Anterior cingulate cortex (tissue), 58 donors: ENCODE results near the gene TCF20.

Source experiments
- DNase-seq, 58 donors: peaks; one replicate each; lab custom pipeline; 2025; lab: John Stamatoyannopoulos, UW

TCF20 gene

GRCh38 chr22:42268852-42269410 lies 1.5 kb downstream of the TCF20 start:
- DNase-seq = no peak

- DNase-seq = no peak
Observed at GRCh38 chr22:42265321-42265720, 5.1 kb downstream of the TCF20 start.

GRCh38 chr22:42263944-42264343 lies 6.5 kb downstream of the TCF20 start:
- DNase-seq = no peak

- no peak for DNase-seq
Observed at GRCh38 chr22:42262964-42263363, 7.5 kb downstream of the TCF20 start.

GRCh38 chr22:42261296-42261695 lies 9.2 kb downstream of the TCF20 start:
- DNase-seq = no peak

- DNase-seq = no peak
Observed at GRCh38 chr22:42258126-42258525, 12.3 kb downstream of the TCF20 start.

GRCh38 chr22:42257386-42257785 lies 13.1 kb downstream of the TCF20 start:
- DNase-seq = no peak

- no peak for DNase-seq
Observed at GRCh38 chr22:42256930-42257329, 13.5 kb downstream of the TCF20 start.

GRCh38 chr22:42256220-42256619 lies 14.2 kb downstream of the TCF20 start:
- no peak for DNase-seq

- DNase-seq = no peak
Observed at GRCh38 chr22:42249831-42250230, 20.6 kb downstream of the TCF20 start.

GRCh38 chr22:42248995-42249394 lies 21.5 kb downstream of the TCF20 start:
- DNase-seq = no peak

GRCh38 chr22:42247596-42247995 lies 22.9 kb downstream of the TCF20 start:
- no peak for DNase-seq

- no peak for DNase-seq
Observed at GRCh38 chr22:42243802-42244060, 26.7 kb downstream of the TCF20 start.

- no peak for DNase-seq
Observed at GRCh38 chr22:42236848-42237247, 33.6 kb downstream of the TCF20 start.

- DNase-seq = no peak
Observed at GRCh38 chr22:42236268-42236667, 34.2 kb downstream of the TCF20 start.

GRCh38 chr22:42233879-42234278 lies 36.6 kb downstream of the TCF20 start:
- no peak for DNase-seq

- DNase-seq = no peak
Observed at GRCh38 chr22:42231929-42232328, 38.5 kb downstream of the TCF20 start.

GRCh38 chr22:42229455-42230149 lies 40.9 kb downstream of the TCF20 start:
- peak in 1 of 58 donors; percentile 1 for DNase-seq

- DNase-seq = peak in 7 of 58 donors; percentile 2 to 14 (median 8)
Observed at GRCh38 chr22:42228483-42228882, 42.0 kb downstream of the TCF20 start.

GRCh38 chr22:42227435-42227834 lies 43.0 kb downstream of the TCF20 start:
- DNase-seq = no peak

GRCh38 chr22:42225841-42226240 lies 44.6 kb downstream of the TCF20 start:
- no peak for DNase-seq

- DNase-seq = no peak
Observed at GRCh38 chr22:42222140-42222539, 48.3 kb downstream of the TCF20 start.
